Measurements from ENCODE around the gene FTH1.

GRCh38 chr11:61966734-61967115 is 709 bp downstream of the FTH1 start:
- TF ChIP-seq CTCF (IDR thresholded peaks at IDR 0.05) (no peak), POLR2A (IDR thresholded peaks at IDR 0.05) (no peak)
